Measurements from ENCODE around the gene ZNF219. TPM values are rescaled to one million over a fixed set of nuclear protein-coding genes. Genes with fewer than 3 reads are reported as not detected.

Gene ZNF219
- total RNA-seq, 1 donor from 2014 or later = 31.9 TPM

- peaks cover 31% of the 10 kb centered on the region for H3K79me2 ChIP-seq (ENCODE audit: insufficient read depth, low read length)
- H2AFZ ChIP-seq (ENCODE audit: low read depth, low read length) = no peak overlapping the region
- H3K4me3 Mint-ChIP-seq (ENCODE audit: unreplicated experiment) = peak overlapping the region; percentile 34
- no peaks in the 10 kb centered on the region for H3K4me1 ChIP-seq (ENCODE audit: insufficient read depth, low read length)
- DNase-seq (ENCODE audit: low read depth) = no peak
- H3K27ac ChIP-seq (ENCODE audit: low read depth, low read length) = no peak overlapping the region
- no peak overlapping the region for H3K9ac ChIP-seq (ENCODE audit: low read length)
- H3K9me3 Mint-ChIP-seq (ENCODE audit: unreplicated experiment) = no peaks in the 10 kb centered on the region
- H3K27ac Mint-ChIP-seq (ENCODE audit: unreplicated experiment) = no peak overlapping the region
- no peak overlapping the region for H3K4me3 ChIP-seq (ENCODE audit: insufficient read depth, low read depth, low read length)
- peaks cover 74% of the 10 kb centered on the region for H4K20me1 ChIP-seq (ENCODE audit: insufficient read depth, low read length)
- H3K4me1 Mint-ChIP-seq (ENCODE audit: low read depth, unreplicated experiment) = peaks cover 5% of the 10 kb centered on the region
- H3K4me2 ChIP-seq (ENCODE audit: low read length) = no peak overlapping the region
- FAIRE-seq = no peak
- no peaks in the 10 kb centered on the region for H3K27me3 Mint-ChIP-seq (ENCODE audit: low read depth, unreplicated experiment)
- no peaks in the 10 kb centered on the region for H3K9me3 ChIP-seq (ENCODE audit: insufficient read depth, low read depth, low read length)
- peaks cover 31% of the 10 kb centered on the region for H3K36me3 Mint-ChIP-seq (ENCODE audit: low read depth, unreplicated experiment)
- peaks cover 66% of the 10 kb centered on the region for H3K36me3 ChIP-seq (ENCODE audit: insufficient read depth, low read length)
- TF ChIP-seq EZH2 (IDR thresholded peaks at IDR 0.05; ENCODE audit: insufficient read depth, low read length) (no peak), CTCF (IDR thresholded peaks at IDR 0.05; ENCODE audit: insufficient read depth, low read depth, low read length) (no peak)
- no peaks in the 10 kb centered on the region for H3K27me3 ChIP-seq (ENCODE audit: insufficient read depth, low read length)
These were observed 20.2 kb downstream of the ZNF219 start for GRCh38 chr14:21078287-21078686.

- FAIRE-seq (no peak), DNase-seq (ENCODE audit: low read depth) (no peak)
- no peaks in the 10 kb centered on the region for H3K27me3 Mint-ChIP-seq (ENCODE audit: low read depth, unreplicated experiment)
- no peaks in the 10 kb centered on the region for H3K9me3 Mint-ChIP-seq (ENCODE audit: unreplicated experiment)
- no peak overlapping the region for H3K4me2 ChIP-seq (ENCODE audit: low read length)
- no peak overlapping the region for H3K27ac Mint-ChIP-seq (ENCODE audit: unreplicated experiment)
- H3K27ac ChIP-seq (ENCODE audit: low read depth, low read length) = no peak overlapping the region
- peaks cover 7% of the 10 kb centered on the region for H3K4me1 Mint-ChIP-seq (ENCODE audit: low read depth, unreplicated experiment)
- H3K4me1 ChIP-seq (ENCODE audit: insufficient read depth, low read length) = peaks cover 5% of the 10 kb centered on the region
- H3K4me3 ChIP-seq (ENCODE audit: insufficient read depth, low read depth, low read length) = no peak overlapping the region
- H3K9me3 ChIP-seq (ENCODE audit: insufficient read depth, low read depth, low read length) = no peaks in the 10 kb centered on the region
- peaks cover 68% of the 10 kb centered on the region for H3K36me3 ChIP-seq (ENCODE audit: insufficient read depth, low read length)
- TF ChIP-seq EZH2 (IDR thresholded peaks at IDR 0.05; ENCODE audit: insufficient read depth, low read length) (no peak), CTCF (IDR thresholded peaks at IDR 0.05; ENCODE audit: insufficient read depth, low read depth, low read length) (no peak)
- H4K20me1 ChIP-seq (ENCODE audit: insufficient read depth, low read length) = peaks cover 76% of the 10 kb centered on the region
- no peaks in the 10 kb centered on the region for H3K27me3 ChIP-seq (ENCODE audit: insufficient read depth, low read length)
- H3K9ac ChIP-seq (ENCODE audit: low read length) = no peak overlapping the region
- no peak overlapping the region for H2AFZ ChIP-seq (ENCODE audit: low read depth, low read length)
- no peak overlapping the region for H3K4me3 Mint-ChIP-seq (ENCODE audit: unreplicated experiment)
- peaks cover 38% of the 10 kb centered on the region for H3K79me2 ChIP-seq (ENCODE audit: insufficient read depth, low read length)
- peaks cover 31% of the 10 kb centered on the region for H3K36me3 Mint-ChIP-seq (ENCODE audit: low read depth, unreplicated experiment)
These were observed 20.8 kb downstream of the ZNF219 start for GRCh38 chr14:21077672-21078071.

GRCh38 chr14:21075719-21076437 lies 22.6 kb downstream of the ZNF219 start:
- FAIRE-seq = no peak
- H3K36me3 Mint-ChIP-seq (ENCODE audit: low read depth, unreplicated experiment) = peaks cover 25% of the 10 kb centered on the region
- Histone ChIP-seq H3K36me3 (ENCODE audit: insufficient read depth, low read length) (peaks cover 60% of the 10 kb centered on the region), H3K4me1 (ENCODE audit: insufficient read depth, low read length) (peaks cover 19% of the 10 kb centered on the region), H3K9me3 (ENCODE audit: insufficient read depth, low read depth, low read length) (no peaks in the 10 kb centered on the region), H3K9ac (ENCODE audit: low read length) (no peak overlapping the region), H4K20me1 (ENCODE audit: insufficient read depth, low read length) (peaks cover 73% of the 10 kb centered on the region), H2AFZ (ENCODE audit: low read depth, low read length) (no peak overlapping the region), H3K4me2 (ENCODE audit: low read length) (no peak overlapping the region), H3K79me2 (ENCODE audit: insufficient read depth, low read length) (peaks cover 43% of the 10 kb centered on the region), H3K27ac (ENCODE audit: low read depth, low read length) (no peak overlapping the region), H3K27me3 (ENCODE audit: insufficient read depth, low read length) (no peaks in the 10 kb centered on the region), H3K4me3 (ENCODE audit: insufficient read depth, low read depth, low read length) (no peak overlapping the region)
- no peaks in the 10 kb centered on the region for H3K27me3 Mint-ChIP-seq (ENCODE audit: low read depth, unreplicated experiment)
- no peaks in the 10 kb centered on the region for H3K9me3 Mint-ChIP-seq (ENCODE audit: unreplicated experiment)
- TF ChIP-seq EZH2 (IDR thresholded peaks at IDR 0.05; ENCODE audit: insufficient read depth, low read length) (no peak), CTCF (IDR thresholded peaks at IDR 0.05; ENCODE audit: insufficient read depth, low read depth, low read length) (no peak)
- peaks cover 17% of the 10 kb centered on the region for H3K4me1 Mint-ChIP-seq (ENCODE audit: low read depth, unreplicated experiment)
- no peak overlapping the region for H3K27ac Mint-ChIP-seq (ENCODE audit: unreplicated experiment)
- no peak for DNase-seq (ENCODE audit: low read depth)
- peak overlapping the region; percentile 70 for H3K4me3 Mint-ChIP-seq (ENCODE audit: unreplicated experiment)
